ENCODE data around the gene BRINP1. TPM values are rescaled to one million over a fixed set of nuclear protein-coding genes. Genes with fewer than 3 reads are reported as not detected.

Gene BRINP1
- total RNA-seq, 1 experiment from 2014 or later: not detected

DNA sequence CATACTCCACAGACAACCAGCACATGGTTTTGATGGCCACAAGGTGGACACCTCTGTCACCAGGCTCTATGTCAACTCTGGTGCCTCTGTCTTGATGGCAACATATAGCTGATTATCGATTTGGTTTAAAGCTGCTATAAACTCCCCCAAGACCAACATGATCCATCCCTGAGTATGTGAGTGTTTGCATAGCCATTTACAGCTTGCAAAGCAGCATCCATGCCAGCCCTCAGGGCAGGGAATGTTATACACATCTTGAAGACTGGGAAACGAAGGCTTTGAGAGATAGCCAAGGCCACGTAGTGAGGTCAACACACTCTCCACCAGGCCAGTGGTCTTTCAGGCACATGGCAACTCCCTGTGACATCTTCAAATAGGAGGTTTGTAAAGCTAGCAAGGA, 40.3 kb upstream of the BRINP1 start:
- Mint-ChIP-seq H3K4me3 (ENCODE audit: unreplicated experiment) (no peak overlapping the region), H3K27ac (ENCODE audit: low read depth, unreplicated experiment) (no peak overlapping the region), H3K36me3 (ENCODE audit: insufficient read depth, unreplicated experiment) (no peaks in the 10 kb centered on the region), H3K27me3 (ENCODE audit: insufficient read depth, unreplicated experiment) (no peaks in the 10 kb centered on the region), H3K9me3 (ENCODE audit: unreplicated experiment) (peaks cover 8% of the 10 kb centered on the region), H3K4me1 (ENCODE audit: insufficient read depth, unreplicated experiment) (no peaks in the 10 kb centered on the region)
- no peak for TF ChIP-seq CTCF (IDR thresholded peaks at IDR 0.05; ENCODE audit: unreplicated experiment)
- no peak for DNase-seq (ENCODE audit: unreplicated experiment)
- CTCF ChIA-PET: no interaction called here
- POLR2A ChIA-PET: no interaction called here
- no TSS peak for BruUV-seq (replicated peaks)
- intact Hi-C loops (cut with micrococcal nuclease): no loop called here

DNA sequence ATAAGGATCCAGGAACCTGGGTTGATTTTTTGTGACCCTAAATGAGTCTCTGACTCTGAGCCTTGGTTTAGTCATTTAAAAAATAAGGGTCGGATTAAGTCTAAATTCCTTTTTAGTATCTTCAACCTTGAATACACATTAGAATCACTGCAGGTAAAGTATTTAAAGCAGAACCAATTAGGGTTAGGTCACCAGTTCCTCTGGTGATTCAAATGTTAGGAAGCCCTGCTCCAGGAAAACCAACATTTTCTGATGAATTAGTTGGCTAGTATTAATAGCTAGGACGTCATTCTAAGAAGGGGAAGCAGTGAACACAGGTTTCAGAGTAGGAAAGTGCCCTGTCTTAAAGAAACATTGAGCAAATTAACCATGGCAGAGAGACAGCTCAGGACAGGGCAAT, 31.4 kb upstream of the BRINP1 start:
- ChIA-PET POLR2A (no interaction called here), CTCF (no interaction called here)
- H3K9me3 Mint-ChIP-seq (ENCODE audit: unreplicated experiment): no peaks in the 10 kb centered on the region
- H3K27me3 Mint-ChIP-seq (ENCODE audit: insufficient read depth, unreplicated experiment): no peaks in the 10 kb centered on the region
- peaks cover 6% of the 10 kb centered on the region for H3K36me3 Mint-ChIP-seq (ENCODE audit: insufficient read depth, unreplicated experiment)
- intact Hi-C loops (cut with micrococcal nuclease): no loop called here
- no peak overlapping the region for H3K27ac Mint-ChIP-seq (ENCODE audit: low read depth, unreplicated experiment)
- no peak for TF ChIP-seq CTCF (IDR thresholded peaks at IDR 0.05; ENCODE audit: unreplicated experiment)
- no peak overlapping the region for H3K4me3 Mint-ChIP-seq (ENCODE audit: unreplicated experiment)
- no peaks in the 10 kb centered on the region for H3K4me1 Mint-ChIP-seq (ENCODE audit: insufficient read depth, unreplicated experiment)
- BruUV-seq (replicated peaks): no TSS peak
- DNase-seq (ENCODE audit: unreplicated experiment): no peak

GRCh38 chr9:119398350-119398749, 29.1 kb upstream of the BRINP1 start:
- Mint-ChIP-seq H3K27me3 (ENCODE audit: insufficient read depth, unreplicated experiment) (no peaks in the 10 kb centered on the region), H3K4me1 (ENCODE audit: insufficient read depth, unreplicated experiment) (no peaks in the 10 kb centered on the region), H3K4me3 (ENCODE audit: unreplicated experiment) (no peak overlapping the region), H3K27ac (ENCODE audit: low read depth, unreplicated experiment) (no peak overlapping the region), H3K9me3 (ENCODE audit: unreplicated experiment) (no peaks in the 10 kb centered on the region), H3K36me3 (ENCODE audit: insufficient read depth, unreplicated experiment) (no peaks in the 10 kb centered on the region)
- ChIA-PET POLR2A (no interaction called here), CTCF (no interaction called here)
- no peak for DNase-seq (ENCODE audit: unreplicated experiment)
- no peak for TF ChIP-seq CTCF (IDR thresholded peaks at IDR 0.05; ENCODE audit: unreplicated experiment)
- no TSS peak for BruUV-seq (replicated peaks)
- intact Hi-C loops (cut with micrococcal nuclease): no loop called here

GRCh38 chr9:119391878-119392277, 22.6 kb upstream of the BRINP1 start:
- DNase-seq (ENCODE audit: unreplicated experiment): no peak
- no peak overlapping the region for H3K27ac Mint-ChIP-seq (ENCODE audit: low read depth, unreplicated experiment)
- H3K4me1 Mint-ChIP-seq (ENCODE audit: insufficient read depth, unreplicated experiment): no peaks in the 10 kb centered on the region
- CTCF ChIA-PET: interaction anchor here (0.5 kb wide), 1 partner anchor 957 kb away, joined by 3 read pairs; no protein-coding TSS in a partner anchor
- TF ChIP-seq CTCF (IDR thresholded peaks at IDR 0.05; ENCODE audit: unreplicated experiment): no peak
- no peaks in the 10 kb centered on the region for H3K27me3 Mint-ChIP-seq (ENCODE audit: insufficient read depth, unreplicated experiment)
- no peak overlapping the region for H3K4me3 Mint-ChIP-seq (ENCODE audit: unreplicated experiment)
- POLR2A ChIA-PET: no interaction called here
- intact Hi-C loops (cut with micrococcal nuclease): no loop called here
- peaks cover 7% of the 10 kb centered on the region for H3K9me3 Mint-ChIP-seq (ENCODE audit: unreplicated experiment)
- no peaks in the 10 kb centered on the region for H3K36me3 Mint-ChIP-seq (ENCODE audit: insufficient read depth, unreplicated experiment)
- no TSS peak for BruUV-seq (replicated peaks)
